NCI-H2196 treated with DMSO at 0.1 percent for 48 hours (cell line): ENCODE measurements around the gene CILP.
"Not testable (repeated sequence)": the region's sequence is repeated elsewhere in the genome, so short reads cannot be mapped to it uniquely, and the experiment has no call there.

Source experiments
- DNase-seq: peaks from one replicate; lab custom pipeline; 2025; ENCODE audit not compliant: unreplicated experiment; lab: John Stamatoyannopoulos, UW

Gene CILP

GRCh38 chr15:65210770-65211481 is at the start of gene CILP:
Gene CILP, minus strand, starts transcription at chr15:65211473. Its CDS starts 1,718 bp downstream, at chr15:65209755.
- DNase-seq, result no peak

- no peak for DNase-seq
Measured at GRCh38 chr15:65260968-65261367, 49.7 kb upstream of the CILP start.

GRCh38 chr15:65259367-65259797 is 48.1 kb upstream of the CILP start:
- DNase-seq, result no peak

GRCh38 chr15:65258375-65259262 is 47.3 kb upstream of the CILP start:
- no peak for DNase-seq

GRCh38 chr15:65255486-65256140 is 44.3 kb upstream of the CILP start:
- DNase-seq, result no peak

- no peak for DNase-seq
Measured at GRCh38 chr15:65254758-65255157, 43.5 kb upstream of the CILP start.

GRCh38 chr15:65254356-65254755 is 43.1 kb upstream of the CILP start:
- no peak for DNase-seq

- DNase-seq, result no peak
Measured at GRCh38 chr15:65249641-65250040, 38.4 kb upstream of the CILP start.

- DNase-seq, result no peak
Measured at GRCh38 chr15:65248511-65249255, 37.4 kb upstream of the CILP start.

- no peak for DNase-seq
Measured at GRCh38 chr15:65246939-65247338, 35.7 kb upstream of the CILP start.

GRCh38 chr15:65246026-65246714 is 34.9 kb upstream of the CILP start:
- no peak for DNase-seq

- no peak for DNase-seq
Measured at GRCh38 chr15:65245096-65245856, 34.0 kb upstream of the CILP start.

GRCh38 chr15:65244638-65245037 is 33.4 kb upstream of the CILP start:
- no peak for DNase-seq

- DNase-seq, result not testable (repeated sequence)
Measured at GRCh38 chr15:65236443-65236842, 25.2 kb upstream of the CILP start.

GRCh38 chr15:65233696-65234095 is 22.4 kb upstream of the CILP start:
- no peak for DNase-seq

- DNase-seq, result no peak
Measured at GRCh38 chr15:65232520-65232919, 21.2 kb upstream of the CILP start.

- DNase-seq, result no peak
Measured at GRCh38 chr15:65231306-65231705, 20.0 kb upstream of the CILP start.

GRCh38 chr15:65226901-65227300 is 15.6 kb upstream of the CILP start:
- DNase-seq, result not testable (repeated sequence)

- no peak for DNase-seq
Measured at GRCh38 chr15:65226221-65226620, 14.9 kb upstream of the CILP start.

GRCh38 chr15:65223996-65224395 is 12.7 kb upstream of the CILP start:
- no peak for DNase-seq
